ENCODE data around the gene SEMA4D.

SEMA4D gene

GRCh38 chr9:89500008-89500407 is 2.1 kb upstream of the SEMA4D start:
- DNase-seq, result no peak

GRCh38 chr9:89498852-89499480 is 1.1 kb upstream of the SEMA4D start:
- no peak for DNase-seq

- DNase-seq, result no peak
These were observed 503 bp downstream of the SEMA4D start for GRCh38 chr9:89497257-89497963.

DNA sequence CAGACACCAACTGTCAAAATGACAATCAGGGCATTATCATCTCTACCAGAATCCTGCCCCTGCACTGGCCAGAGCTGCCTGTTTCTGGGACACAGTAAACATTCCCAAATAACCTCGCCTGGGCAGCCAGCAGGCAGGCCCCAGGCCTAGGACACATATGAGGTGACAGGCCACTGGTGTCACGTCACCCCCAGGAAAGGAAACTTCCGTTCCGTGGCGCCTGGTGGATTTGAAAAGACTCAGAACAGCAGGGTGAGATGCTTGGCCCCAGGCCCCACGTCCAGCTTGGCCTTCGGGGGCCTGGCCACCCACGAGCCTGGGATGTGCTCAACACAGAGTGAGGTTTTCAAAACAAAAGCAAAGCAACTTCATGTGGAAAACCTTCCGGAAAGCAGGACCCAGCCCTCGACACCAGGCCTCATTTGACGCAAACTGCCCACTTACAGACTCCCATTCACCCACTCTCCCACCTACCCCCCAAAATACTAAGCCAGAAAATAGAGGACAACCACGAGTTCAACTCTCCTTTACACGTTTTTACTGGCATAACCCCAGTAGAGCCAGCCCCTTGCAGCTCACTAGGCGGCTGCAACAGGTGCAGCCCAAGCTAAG is 1.2 kb downstream of the SEMA4D start:
- no peak for DNase-seq

DNA sequence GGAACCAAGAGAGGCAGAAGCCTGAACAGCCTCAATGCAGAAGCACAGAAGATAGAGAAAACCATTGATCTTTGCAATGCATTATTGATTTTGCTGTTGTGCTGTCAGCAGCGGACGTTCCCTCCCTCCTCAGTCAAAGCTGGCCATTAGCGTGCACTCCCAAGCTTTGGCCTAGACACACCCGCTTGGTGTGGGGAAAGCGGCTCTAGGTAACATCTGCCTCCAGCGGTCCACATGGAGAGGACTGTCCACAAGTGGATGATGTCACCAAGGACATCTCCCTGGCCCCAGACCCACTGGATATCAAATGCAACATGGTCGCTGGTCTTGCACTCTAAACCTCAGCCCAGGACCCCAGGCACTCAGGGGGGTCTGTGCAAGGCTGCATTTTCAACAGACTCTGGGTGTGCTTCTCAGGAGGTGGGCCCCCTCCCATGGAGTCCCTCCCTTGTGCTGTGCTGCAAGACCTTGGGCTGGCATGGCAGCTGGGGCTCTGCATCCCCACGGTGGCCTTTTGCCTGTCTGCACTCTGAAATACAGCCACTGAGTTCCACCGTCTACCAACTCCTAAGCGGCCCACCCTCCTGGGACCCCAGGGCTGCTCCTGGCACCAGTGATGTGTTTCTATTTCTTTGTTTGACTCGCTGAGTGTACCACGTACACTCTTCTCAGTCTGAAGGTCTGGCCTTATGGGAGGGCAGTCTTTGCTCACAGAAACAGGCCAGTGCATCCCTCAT is 1.9 kb downstream of the SEMA4D start:
- DNase-seq, result no peak

DNA sequence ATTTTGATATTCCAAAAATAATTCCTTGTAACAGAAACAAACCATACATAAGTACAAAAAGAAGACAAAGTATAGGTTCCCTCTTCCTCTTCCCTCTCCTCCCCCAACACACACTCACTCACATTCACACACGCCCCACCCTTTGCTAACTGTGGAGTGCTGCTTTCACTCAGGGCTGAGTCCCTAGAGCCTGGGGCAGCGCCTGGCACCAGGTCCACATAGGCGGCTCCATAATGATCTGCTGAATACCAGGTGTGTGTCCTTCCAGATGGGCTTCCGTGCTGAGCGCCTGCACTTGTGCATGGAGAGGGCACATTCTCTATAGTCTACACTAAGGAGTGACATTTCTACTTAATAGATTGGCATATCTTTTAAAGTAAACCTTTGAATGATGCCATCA is 3.7 kb downstream of the SEMA4D start:
- DNase-seq, result no peak

DNA sequence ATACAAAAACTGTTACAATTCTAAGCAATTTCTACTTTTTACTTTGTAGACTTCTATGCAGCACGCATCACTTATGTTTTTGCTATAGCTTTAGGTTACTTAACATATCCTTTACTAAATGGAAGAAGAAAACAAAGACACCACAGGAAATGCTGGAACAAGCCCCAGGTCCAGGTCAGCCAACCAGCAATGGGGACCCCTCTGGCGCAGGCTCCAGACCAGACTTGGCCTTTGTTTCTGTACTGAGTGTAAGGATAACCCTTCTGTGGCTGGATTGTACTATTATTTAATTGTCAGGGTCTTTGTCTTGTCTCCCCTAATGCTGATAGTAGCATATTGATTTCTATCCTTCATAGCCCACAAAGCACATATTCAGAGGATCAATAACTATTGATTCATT is 4.2 kb downstream of the SEMA4D start:
- DNase-seq, result no peak

- no peak for DNase-seq
These were observed 4.7 kb downstream of the SEMA4D start for GRCh38 chr9:89493181-89493580.

DNA sequence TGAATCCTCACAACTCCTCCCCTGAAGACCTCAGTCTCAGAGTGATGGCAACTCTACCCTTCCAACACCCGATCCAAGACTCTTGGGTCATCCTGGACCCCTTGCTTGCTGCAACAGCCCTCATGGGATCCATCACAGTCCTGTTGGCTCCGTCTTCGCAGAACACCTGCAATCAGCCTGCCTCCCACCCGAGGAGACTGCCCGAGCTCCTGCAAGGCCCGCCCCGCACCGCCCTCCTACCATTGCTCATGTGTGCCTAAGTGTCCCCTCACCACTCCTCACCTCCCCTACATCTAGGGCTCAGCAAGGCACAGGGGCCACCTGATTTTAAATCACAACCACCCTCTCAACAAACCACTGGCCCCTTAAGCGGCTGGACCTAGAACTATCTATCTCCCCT is 5.3 kb downstream of the SEMA4D start:
- no peak for DNase-seq

DNA sequence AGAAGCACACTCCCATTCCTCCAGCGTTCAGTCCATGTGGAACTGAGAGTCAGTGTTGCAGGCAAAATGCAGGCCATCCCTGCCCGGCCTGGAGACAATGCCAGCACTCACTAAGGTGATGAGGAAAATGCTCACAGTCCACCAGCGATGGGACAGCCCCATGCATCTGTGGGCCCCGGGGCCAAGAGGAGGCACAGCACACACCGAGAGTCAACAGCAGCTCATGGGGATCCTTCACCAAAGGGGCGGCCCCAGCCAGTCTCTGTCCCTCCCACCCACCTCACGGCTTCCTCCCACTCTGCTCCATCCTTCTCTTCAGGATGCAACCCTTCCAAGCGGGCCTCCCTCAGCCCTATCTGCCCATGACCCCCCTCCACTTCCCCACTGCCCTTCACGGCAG is 6.2 kb downstream of the SEMA4D start:
- DNase-seq, result no peak

DNA sequence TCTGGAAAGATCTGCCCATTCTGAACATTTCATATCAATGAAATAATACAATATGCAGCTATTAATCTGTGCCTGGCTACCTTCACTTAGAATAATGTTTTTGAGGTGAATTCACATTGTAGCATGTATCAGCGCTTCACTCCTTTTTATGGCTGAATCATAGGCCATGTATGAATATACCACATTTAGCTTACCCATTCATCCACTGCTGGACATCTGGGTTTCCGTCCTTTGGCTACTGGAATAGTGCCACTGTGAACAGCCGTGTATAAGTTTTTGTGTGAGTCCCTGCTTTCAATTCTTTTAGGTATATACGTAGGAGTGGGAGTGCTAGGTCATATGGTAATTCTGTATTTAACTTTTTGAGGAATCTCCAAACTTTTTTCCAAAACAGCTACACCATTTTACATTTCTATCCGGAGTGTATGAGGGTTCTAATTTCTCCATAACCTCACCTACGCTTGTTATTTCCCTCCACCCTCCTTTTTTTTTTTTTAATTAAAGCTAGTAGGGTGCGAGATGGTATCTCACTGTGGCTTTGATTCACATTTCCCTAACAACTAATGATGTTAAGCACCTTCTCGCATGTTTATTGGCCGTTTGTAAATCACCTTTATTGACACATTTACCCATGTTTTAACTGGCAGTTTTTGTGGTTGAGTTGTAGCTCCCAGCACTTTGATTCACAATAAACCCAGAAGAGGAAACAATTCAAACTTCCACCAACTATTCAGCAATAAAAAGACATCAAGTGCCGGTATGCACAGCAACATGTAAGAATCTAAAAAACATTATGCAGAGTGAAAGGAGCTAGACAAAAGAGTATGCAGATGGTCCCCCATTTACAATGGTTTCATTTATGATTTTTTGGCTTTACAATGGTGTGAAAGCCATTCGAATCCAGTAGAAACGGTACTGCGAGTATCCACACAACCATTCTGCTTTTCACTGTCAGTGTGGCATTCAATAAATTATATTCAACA is 8.1 kb downstream of the SEMA4D start:
- DNase-seq, result no peak

GRCh38 chr9:89488936-89489335 is 9.0 kb downstream of the SEMA4D start:
- DNase-seq, result no peak

- DNase-seq, result no peak
These were observed 9.8 kb downstream of the SEMA4D start for GRCh38 chr9:89488131-89488530.

GRCh38 chr9:89486681-89487080 is 11.2 kb downstream of the SEMA4D start:
- no peak for DNase-seq

DNA sequence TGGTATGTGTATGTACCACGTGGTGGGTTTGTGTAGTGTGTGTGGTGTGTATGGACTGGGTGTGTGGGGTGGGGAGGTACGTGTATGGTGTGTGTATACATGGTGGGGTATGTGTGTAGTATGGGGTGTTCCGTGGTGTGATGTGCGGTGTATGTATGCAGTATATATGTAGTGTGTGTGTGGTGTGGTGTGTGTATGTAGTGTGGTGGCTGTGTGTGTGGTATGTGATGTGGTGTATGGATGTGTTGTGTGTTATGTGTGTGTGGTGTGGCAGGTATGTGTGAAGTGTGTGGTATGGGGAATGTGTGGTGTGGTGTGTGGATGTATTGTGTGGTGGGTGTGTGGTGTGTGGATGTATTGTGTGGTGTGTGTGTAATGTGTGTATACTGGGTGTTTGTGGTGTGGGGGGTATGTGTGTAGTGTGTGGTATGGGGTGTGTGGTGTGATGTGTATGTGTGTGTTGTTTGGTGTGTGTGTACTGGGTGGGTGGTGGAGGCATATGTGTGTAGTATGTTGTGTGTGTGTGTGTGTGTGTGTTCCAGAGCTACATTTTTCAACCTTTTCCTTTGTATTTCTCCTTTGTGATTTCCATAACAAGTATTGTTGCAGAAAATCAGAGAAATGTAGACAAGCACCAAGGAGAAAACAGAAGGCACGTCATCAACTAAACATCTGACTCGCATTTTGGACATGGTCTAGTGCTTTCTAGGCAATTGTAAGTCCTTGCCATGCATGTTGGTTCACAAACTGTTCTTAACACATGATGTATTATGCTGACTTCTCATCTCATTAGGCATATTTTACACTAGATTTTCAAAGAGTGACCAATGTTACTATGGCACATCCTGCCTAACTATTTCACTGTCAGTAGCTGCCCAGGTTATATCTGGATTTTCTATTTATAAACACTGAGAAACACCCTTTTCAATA is 13.2 kb downstream of the SEMA4D start:
- DNase-seq, result no peak

- no peak for DNase-seq
These were observed 14.1 kb downstream of the SEMA4D start for GRCh38 chr9:89483592-89484474.

GRCh38 chr9:89482901-89483361 is 15.0 kb downstream of the SEMA4D start:
- no peak for DNase-seq

DNA sequence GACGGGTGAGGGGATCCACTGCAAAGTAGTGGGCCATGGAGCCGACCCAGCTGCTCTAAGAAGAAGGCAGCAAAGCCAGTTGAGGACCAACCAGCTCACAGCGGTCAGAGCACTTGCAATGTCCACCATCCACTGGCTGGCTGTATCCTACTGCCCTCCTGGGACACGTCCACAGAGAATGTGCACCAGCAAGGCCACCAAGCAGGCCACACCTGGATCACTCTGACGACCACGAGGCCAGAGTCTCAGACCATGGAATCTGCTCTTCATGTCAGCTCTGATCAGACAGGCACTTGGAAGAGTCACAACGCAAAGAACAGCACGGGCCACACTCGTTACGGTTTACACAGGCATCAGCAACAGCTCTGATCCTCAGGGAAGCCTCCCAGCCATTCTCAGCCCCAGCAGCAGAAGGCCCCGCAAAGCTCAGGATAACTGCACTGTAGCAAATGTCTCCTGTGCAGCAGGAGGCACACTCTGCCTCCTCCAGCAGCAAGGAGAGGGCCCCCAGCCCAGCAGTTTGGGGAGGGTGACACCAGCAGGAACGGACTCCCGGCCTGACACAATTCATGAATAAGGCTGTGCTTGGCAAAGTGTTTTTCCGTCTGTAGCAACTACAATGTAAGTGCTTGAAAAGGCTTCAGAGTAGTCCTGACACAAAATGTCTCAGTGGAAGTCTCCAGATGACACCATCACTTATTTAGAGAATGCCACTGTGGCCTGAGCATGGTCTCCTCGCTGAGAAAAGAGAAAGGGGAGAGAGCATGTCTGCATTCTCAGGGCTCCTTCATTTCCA is 15.7 kb downstream of the SEMA4D start:
- no peak for DNase-seq

GRCh38 chr9:89481538-89481915 is 16.4 kb downstream of the SEMA4D start:
- DNase-seq, result no peak

Data from fibroblast of upper back skin (primary cell).